H1 (cell line): ENCODE data around the gene CTNND2. TPM values are rescaled to one million over a fixed set of nuclear protein-coding genes. Genes with fewer than 3 reads are reported as not detected.

ENCODE experiments used
- EZH2 ChIP-seq: fragments of 200-600 bp; sonication (generic); IDR thresholded peaks from 2 replicates; pipeline ENCODE4 v1.7.1; 2012; ENCODE audit warnings: low read depth, mild to moderate bottlenecking, moderate library complexity, low read length, inconsistent platforms; ENCODE audit not compliant: severe bottlenecking
- FOSL1 ChIP-seq: IDR thresholded peaks from 2 replicates; pipeline ENCODE4 v1.6.1; 2011; ENCODE audit warnings: mild to moderate bottlenecking, low read depth, low read length, moderate library complexity; ENCODE audit not compliant: insufficient read depth
- GABPA ChIP-seq: IDR thresholded peaks from 2 replicates; pipeline ENCODE4 v1.6.1; 2011; ENCODE audit warnings: mild to moderate bottlenecking, low read length, moderate library complexity, borderline replicate concordance; ENCODE audit not compliant: insufficient read depth
- GTF2F1 ChIP-seq: IDR thresholded peaks from 2 replicates; pipeline ENCODE4 v1.6.1; 2012; ENCODE audit warnings: low read depth, low read length, improper control_type of control experiment, borderline replicate concordance
- MAFK ChIP-seq: IDR thresholded peaks from 2 replicates; pipeline ENCODE4 v1.6.1; 2012; ENCODE audit warnings: low read depth, mild to moderate bottlenecking, improper control_type of control experiment, low read length
- NANOG ChIP-seq: IDR thresholded peaks from 2 replicates; pipeline ENCODE4 v1.6.1; 2011; ENCODE audit warnings: low read length, low read depth, mild to moderate bottlenecking, inconsistent platforms; ENCODE audit not compliant: insufficient read depth, poor library complexity, severe bottlenecking
- POLR2A ChIP-seq, 2 experiments: IDR thresholded peaks; 1 replicate in 1 of 2; 2 replicates in 1 of 2; pipeline ENCODE4 v1.6.1; 2011; ENCODE audit warnings: low read depth in 2 of 2, low read length in 2 of 2, mild to moderate bottlenecking in 2 of 2; ENCODE audit errors: control extremely low read depth in 1 of 2
- RBBP5 ChIP-seq: IDR thresholded peaks from 2 replicates; pipeline ENCODE4 v1.7.1; 2012; ENCODE audit warnings: low read depth, mild to moderate bottlenecking, inconsistent platforms, low read length, moderate library complexity, borderline replicate concordance
- RNF2 ChIP-seq: fragments of 200-900, 300-1000 bp; sonication (generic); IDR thresholded peaks from 2 replicates; pipeline ENCODE4 v1.7.1; 2016; ENCODE audit warnings: borderline replicate concordance, low read depth, mild to moderate bottlenecking, antibody characterized with exemption, low read length; ENCODE audit not compliant: poor library complexity, severe bottlenecking; ENCODE audit errors: missing control alignments
- SIX5 ChIP-seq: IDR thresholded peaks from 2 replicates; pipeline ENCODE4 v1.6.1; 2011; ENCODE audit warnings: mild to moderate bottlenecking, low read depth, low read length
- TEAD4 ChIP-seq: IDR thresholded peaks from 2 replicates; pipeline ENCODE4 v1.6.1; 2012; ENCODE audit warnings: low read depth, low read length, inconsistent platforms, mixed read lengths
- polyA plus RNA-seq, 7 experiments: library from polyadenylated mRNA; depleted of rRNA in 3 of 7; stranded (reverse) in 5 of 7; unstranded in 2 of 7; fragments of >200 nt in 5 of 7; fragments of 200-250 nt in 2 of 7; gene quantifications; 1 replicate in 5 of 7; 2 replicates in 1 of 7; 4 replicates in 1 of 7; pipeline versions ENCODE4 v1.2.1 to v1.2.3, GENCODE V29; 2011 to 2013; ENCODE audit warnings: missing spikeins in 2 of 7, mixed read lengths in 2 of 7
- total RNA-seq: library from RNA; stranded (reverse); fragmentation: NEBNext Ultra II Directional; extraction: Animal tissue kit (Norgen Biotek cat#: 25700); gene quantifications from 2 replicates; pipeline ENCODE4 v1.2.1, GENCODE V29; 2021
- TF ChIP-seq, protein P1 (sequence below): fragments of 300-600 bp; sonication (generic); IDR thresholded peaks from 2 replicates; pipeline ENCODE4 v1.7.1; 2012; ENCODE audit warnings: low read length, moderate library complexity, mild to moderate bottlenecking, inconsistent platforms; ENCODE audit not compliant: insufficient replicate concordance

CTNND2 gene
- total and polyA plus RNA-seq, 2 of the 8 experiments (the other 6 are each of a cell fraction or from before 2014, with no cell fraction given), result 7.4 to 14.2 TPM

DNA sequence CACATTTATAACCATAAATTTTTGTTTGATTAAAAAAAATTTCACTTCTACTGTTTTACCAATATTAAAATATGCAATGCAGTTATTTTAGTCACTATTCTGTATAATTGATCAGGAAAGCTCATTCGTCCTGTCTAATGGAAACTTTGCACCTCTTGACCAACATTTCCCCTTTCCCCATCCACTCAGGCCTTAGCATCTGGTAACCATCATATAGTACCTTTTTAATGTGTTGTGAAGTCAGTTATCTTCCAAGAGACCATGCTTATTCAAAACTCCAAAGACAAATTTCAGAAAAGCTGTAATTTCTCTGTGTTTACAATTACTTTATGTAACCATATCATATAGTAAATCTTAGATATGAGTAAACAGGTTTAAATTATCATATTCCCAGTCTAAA lies 145.9 kb downstream of the CTNND2 start (continued):
- TF ChIP-seq, protein P1, sequence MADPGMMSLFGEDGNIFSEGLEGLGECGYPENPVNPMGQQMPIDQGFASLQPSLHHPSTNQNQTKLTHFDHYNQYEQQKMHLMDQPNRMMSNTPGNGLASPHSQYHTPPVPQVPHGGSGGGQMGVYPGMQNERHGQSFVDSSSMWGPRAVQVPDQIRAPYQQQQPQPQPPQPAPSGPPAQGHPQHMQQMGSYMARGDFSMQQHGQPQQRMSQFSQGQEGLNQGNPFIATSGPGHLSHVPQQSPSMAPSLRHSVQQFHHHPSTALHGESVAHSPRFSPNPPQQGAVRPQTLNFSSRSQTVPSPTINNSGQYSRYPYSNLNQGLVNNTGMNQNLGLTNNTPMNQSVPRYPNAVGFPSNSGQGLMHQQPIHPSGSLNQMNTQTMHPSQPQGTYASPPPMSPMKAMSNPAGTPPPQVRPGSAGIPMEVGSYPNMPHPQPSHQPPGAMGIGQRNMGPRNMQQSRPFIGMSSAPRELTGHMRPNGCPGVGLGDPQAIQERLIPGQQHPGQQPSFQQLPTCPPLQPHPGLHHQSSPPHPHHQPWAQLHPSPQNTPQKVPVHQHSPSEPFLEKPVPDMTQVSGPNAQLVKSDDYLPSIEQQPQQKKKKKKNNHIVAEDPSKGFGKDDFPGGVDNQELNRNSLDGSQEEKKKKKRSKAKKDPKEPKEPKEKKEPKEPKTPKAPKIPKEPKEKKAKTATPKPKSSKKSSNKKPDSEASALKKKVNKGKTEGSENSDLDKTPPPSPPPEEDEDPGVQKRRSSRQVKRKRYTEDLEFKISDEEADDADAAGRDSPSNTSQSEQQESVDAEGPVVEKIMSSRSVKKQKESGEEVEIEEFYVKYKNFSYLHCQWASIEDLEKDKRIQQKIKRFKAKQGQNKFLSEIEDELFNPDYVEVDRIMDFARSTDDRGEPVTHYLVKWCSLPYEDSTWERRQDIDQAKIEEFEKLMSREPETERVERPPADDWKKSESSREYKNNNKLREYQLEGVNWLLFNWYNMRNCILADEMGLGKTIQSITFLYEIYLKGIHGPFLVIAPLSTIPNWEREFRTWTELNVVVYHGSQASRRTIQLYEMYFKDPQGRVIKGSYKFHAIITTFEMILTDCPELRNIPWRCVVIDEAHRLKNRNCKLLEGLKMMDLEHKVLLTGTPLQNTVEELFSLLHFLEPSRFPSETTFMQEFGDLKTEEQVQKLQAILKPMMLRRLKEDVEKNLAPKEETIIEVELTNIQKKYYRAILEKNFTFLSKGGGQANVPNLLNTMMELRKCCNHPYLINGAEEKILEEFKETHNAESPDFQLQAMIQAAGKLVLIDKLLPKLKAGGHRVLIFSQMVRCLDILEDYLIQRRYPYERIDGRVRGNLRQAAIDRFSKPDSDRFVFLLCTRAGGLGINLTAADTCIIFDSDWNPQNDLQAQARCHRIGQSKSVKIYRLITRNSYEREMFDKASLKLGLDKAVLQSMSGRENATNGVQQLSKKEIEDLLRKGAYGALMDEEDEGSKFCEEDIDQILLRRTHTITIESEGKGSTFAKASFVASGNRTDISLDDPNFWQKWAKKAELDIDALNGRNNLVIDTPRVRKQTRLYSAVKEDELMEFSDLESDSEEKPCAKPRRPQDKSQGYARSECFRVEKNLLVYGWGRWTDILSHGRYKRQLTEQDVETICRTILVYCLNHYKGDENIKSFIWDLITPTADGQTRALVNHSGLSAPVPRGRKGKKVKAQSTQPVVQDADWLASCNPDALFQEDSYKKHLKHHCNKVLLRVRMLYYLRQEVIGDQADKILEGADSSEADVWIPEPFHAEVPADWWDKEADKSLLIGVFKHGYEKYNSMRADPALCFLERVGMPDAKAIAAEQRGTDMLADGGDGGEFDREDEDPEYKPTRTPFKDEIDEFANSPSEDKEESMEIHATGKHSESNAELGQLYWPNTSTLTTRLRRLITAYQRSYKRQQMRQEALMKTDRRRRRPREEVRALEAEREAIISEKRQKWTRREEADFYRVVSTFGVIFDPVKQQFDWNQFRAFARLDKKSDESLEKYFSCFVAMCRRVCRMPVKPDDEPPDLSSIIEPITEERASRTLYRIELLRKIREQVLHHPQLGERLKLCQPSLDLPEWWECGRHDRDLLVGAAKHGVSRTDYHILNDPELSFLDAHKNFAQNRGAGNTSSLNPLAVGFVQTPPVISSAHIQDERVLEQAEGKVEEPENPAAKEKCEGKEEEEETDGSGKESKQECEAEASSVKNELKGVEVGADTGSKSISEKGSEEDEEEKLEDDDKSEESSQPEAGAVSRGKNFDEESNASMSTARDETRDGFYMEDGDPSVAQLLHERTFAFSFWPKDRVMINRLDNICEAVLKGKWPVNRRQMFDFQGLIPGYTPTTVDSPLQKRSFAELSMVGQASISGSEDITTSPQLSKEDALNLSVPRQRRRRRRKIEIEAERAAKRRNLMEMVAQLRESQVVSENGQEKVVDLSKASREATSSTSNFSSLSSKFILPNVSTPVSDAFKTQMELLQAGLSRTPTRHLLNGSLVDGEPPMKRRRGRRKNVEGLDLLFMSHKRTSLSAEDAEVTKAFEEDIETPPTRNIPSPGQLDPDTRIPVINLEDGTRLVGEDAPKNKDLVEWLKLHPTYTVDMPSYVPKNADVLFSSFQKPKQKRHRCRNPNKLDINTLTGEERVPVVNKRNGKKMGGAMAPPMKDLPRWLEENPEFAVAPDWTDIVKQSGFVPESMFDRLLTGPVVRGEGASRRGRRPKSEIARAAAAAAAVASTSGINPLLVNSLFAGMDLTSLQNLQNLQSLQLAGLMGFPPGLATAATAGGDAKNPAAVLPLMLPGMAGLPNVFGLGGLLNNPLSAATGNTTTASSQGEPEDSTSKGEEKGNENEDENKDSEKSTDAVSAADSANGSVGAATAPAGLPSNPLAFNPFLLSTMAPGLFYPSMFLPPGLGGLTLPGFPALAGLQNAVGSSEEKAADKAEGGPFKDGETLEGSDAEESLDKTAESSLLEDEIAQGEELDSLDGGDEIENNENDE, result no peak
- TF ChIP-seq TEAD4 (no peak), RBBP5 (no peak), EZH2 (no peak), RNF2 (no peak), FOSL1 (no peak), GABPA (no peak), NANOG (no peak), MAFK (no peak), POLR2A (IDR thresholded peaks at IDR 0.05; ENCODE audit: control extremely low read depth in 1 of 2, low read depth in 2 of 2, low read length in 2 of 2) (no peak), SIX5 (no peak), GTF2F1 (no peak)
